Measurements from ENCODE around the gene L3MBTL4. TPM values are rescaled to one million over a fixed set of nuclear protein-coding genes. Genes with fewer than 3 reads are reported as not detected.

The L3MBTL4 gene
- total RNA-seq, 1 experiment from 2014 or later = 2.1 TPM

DNA sequence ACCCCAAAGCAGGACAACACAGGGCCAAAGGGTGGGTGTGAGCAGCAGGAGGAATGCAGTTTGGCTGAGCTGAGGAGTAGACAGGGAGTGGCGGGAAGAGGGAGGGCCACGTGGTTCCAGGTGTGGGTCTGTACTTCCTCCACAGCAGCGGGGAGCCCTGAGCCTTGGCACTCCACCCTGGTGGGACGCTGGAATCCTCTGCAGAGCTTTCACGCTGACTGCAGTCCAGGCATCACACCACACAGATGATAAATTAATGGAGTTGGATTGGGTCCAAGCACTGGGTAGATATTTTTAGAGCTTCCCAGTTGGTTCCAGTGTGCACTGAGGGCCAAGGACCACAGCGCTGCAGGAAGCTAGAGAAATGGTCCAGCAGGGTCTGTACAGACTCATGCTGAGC, 452.3 kb downstream of the L3MBTL4 start:
- Mint-ChIP-seq H3K9me3 (ENCODE audit: low read depth, unreplicated experiment) (peaks cover 4% of the 10 kb centered on the region), H3K4me3 (ENCODE audit: low read depth, unreplicated experiment) (no peak overlapping the region), H3K27me3 (ENCODE audit: unreplicated experiment) (peaks cover 47% of the 10 kb centered on the region), H3K4me1 (ENCODE audit: low read depth, unreplicated experiment) (no peaks in the 10 kb centered on the region), H3K36me3 (ENCODE audit: insufficient read depth, unreplicated experiment) (no peaks in the 10 kb centered on the region), H3K27ac (ENCODE audit: unreplicated experiment) (no peak overlapping the region)
- CTCF ChIA-PET = no interaction called here
- intact Hi-C loops (cut with micrococcal nuclease; ENCODE audit: unreplicated experiment) = no loop called here
- TF ChIP-seq, protein P1, sequence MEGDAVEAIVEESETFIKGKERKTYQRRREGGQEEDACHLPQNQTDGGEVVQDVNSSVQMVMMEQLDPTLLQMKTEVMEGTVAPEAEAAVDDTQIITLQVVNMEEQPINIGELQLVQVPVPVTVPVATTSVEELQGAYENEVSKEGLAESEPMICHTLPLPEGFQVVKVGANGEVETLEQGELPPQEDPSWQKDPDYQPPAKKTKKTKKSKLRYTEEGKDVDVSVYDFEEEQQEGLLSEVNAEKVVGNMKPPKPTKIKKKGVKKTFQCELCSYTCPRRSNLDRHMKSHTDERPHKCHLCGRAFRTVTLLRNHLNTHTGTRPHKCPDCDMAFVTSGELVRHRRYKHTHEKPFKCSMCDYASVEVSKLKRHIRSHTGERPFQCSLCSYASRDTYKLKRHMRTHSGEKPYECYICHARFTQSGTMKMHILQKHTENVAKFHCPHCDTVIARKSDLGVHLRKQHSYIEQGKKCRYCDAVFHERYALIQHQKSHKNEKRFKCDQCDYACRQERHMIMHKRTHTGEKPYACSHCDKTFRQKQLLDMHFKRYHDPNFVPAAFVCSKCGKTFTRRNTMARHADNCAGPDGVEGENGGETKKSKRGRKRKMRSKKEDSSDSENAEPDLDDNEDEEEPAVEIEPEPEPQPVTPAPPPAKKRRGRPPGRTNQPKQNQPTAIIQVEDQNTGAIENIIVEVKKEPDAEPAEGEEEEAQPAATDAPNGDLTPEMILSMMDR (IDR thresholded peaks at IDR 0.05; ENCODE audit: unreplicated experiment) = no peak
- DNase-seq = no peak
- BruUV-seq (replicated peaks) = no TSS peak

- BruUV-seq (replicated peaks) = no TSS peak
- Mint-ChIP-seq H3K4me1 (ENCODE audit: low read depth, unreplicated experiment) (no peaks in the 10 kb centered on the region), H3K4me3 (ENCODE audit: low read depth, unreplicated experiment) (no peak overlapping the region), H3K36me3 (ENCODE audit: insufficient read depth, unreplicated experiment) (no peaks in the 10 kb centered on the region), H3K27ac (ENCODE audit: unreplicated experiment) (no peak overlapping the region), H3K9me3 (ENCODE audit: low read depth, unreplicated experiment) (peaks cover 4% of the 10 kb centered on the region), H3K27me3 (ENCODE audit: unreplicated experiment) (peaks cover 49% of the 10 kb centered on the region)
- TF ChIP-seq, protein P1 (IDR thresholded peaks at IDR 0.05; ENCODE audit: unreplicated experiment) = no peak
- no peak for DNase-seq
- CTCF ChIA-PET = no interaction called here
- intact Hi-C loops (cut with micrococcal nuclease; ENCODE audit: unreplicated experiment) = no loop called here
Observed at GRCh38 chr18:5961828-5962150, 452.9 kb downstream of the L3MBTL4 start.

- peaks cover 4% of the 10 kb centered on the region for H3K9me3 Mint-ChIP-seq (ENCODE audit: low read depth, unreplicated experiment)
- no peaks in the 10 kb centered on the region for H3K4me1 Mint-ChIP-seq (ENCODE audit: low read depth, unreplicated experiment)
- no peak for DNase-seq
- H3K36me3 Mint-ChIP-seq (ENCODE audit: insufficient read depth, unreplicated experiment) = no peaks in the 10 kb centered on the region
- intact Hi-C loops (cut with micrococcal nuclease; ENCODE audit: unreplicated experiment) = no loop called here
- CTCF ChIA-PET = no interaction called here
- no peak overlapping the region for H3K27ac Mint-ChIP-seq (ENCODE audit: unreplicated experiment)
- H3K27me3 Mint-ChIP-seq (ENCODE audit: unreplicated experiment) = peaks cover 47% of the 10 kb centered on the region
- TF ChIP-seq, protein P1 (IDR thresholded peaks at IDR 0.05; ENCODE audit: unreplicated experiment) = no peak
- no peak overlapping the region for H3K4me3 Mint-ChIP-seq (ENCODE audit: low read depth, unreplicated experiment)
- no TSS peak for BruUV-seq (replicated peaks)
Observed at GRCh38 chr18:5961097-5961827, 453.4 kb downstream of the L3MBTL4 start.

- intact Hi-C loops (cut with micrococcal nuclease; ENCODE audit: unreplicated experiment) = no loop called here
- H3K9me3 Mint-ChIP-seq (ENCODE audit: low read depth, unreplicated experiment) = peaks cover 4% of the 10 kb centered on the region
- CTCF ChIA-PET = no interaction called here
Observed at GRCh38 chr18:5958822-5959221, 455.9 kb downstream of the L3MBTL4 start.

More at GRCh38 chr18:5958822-5959221, 455.9 kb downstream of the L3MBTL4 start:
- peaks cover 31% of the 10 kb centered on the region for H3K27me3 Mint-ChIP-seq (ENCODE audit: unreplicated experiment)
- BruUV-seq (replicated peaks) = no TSS peak
- no peak overlapping the region for H3K27ac Mint-ChIP-seq (ENCODE audit: unreplicated experiment)
- no peak for DNase-seq
- TF ChIP-seq, protein P1 (IDR thresholded peaks at IDR 0.05; ENCODE audit: unreplicated experiment) = no peak
- H3K4me1 Mint-ChIP-seq (ENCODE audit: low read depth, unreplicated experiment) = no peaks in the 10 kb centered on the region
- no peaks in the 10 kb centered on the region for H3K36me3 Mint-ChIP-seq (ENCODE audit: insufficient read depth, unreplicated experiment)
- no peak overlapping the region for H3K4me3 Mint-ChIP-seq (ENCODE audit: low read depth, unreplicated experiment)

Data from Calu3 (cell line).